ENCODE data around the gene PLLP. TPM values are rescaled to one million over a fixed set of nuclear protein-coding genes. Genes with fewer than 3 reads are reported as not detected.

The PLLP gene
- total RNA-seq, 4 donors from 2014 or later = 0.51 to 3.0 (median 2.2) TPM

GRCh38 chr16:57301126-57301817 is 16.8 kb upstream of the PLLP start:
- TF ChIP-seq, protein P1, sequence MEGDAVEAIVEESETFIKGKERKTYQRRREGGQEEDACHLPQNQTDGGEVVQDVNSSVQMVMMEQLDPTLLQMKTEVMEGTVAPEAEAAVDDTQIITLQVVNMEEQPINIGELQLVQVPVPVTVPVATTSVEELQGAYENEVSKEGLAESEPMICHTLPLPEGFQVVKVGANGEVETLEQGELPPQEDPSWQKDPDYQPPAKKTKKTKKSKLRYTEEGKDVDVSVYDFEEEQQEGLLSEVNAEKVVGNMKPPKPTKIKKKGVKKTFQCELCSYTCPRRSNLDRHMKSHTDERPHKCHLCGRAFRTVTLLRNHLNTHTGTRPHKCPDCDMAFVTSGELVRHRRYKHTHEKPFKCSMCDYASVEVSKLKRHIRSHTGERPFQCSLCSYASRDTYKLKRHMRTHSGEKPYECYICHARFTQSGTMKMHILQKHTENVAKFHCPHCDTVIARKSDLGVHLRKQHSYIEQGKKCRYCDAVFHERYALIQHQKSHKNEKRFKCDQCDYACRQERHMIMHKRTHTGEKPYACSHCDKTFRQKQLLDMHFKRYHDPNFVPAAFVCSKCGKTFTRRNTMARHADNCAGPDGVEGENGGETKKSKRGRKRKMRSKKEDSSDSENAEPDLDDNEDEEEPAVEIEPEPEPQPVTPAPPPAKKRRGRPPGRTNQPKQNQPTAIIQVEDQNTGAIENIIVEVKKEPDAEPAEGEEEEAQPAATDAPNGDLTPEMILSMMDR (IDR thresholded peaks at IDR 0.05; ENCODE audit: low read depth) = no peak

GRCh38 chr16:57300387-57301125 is 16.1 kb upstream of the PLLP start:
- TF ChIP-seq, protein P1 (IDR thresholded peaks at IDR 0.05; ENCODE audit: low read depth) = no peak

DNA sequence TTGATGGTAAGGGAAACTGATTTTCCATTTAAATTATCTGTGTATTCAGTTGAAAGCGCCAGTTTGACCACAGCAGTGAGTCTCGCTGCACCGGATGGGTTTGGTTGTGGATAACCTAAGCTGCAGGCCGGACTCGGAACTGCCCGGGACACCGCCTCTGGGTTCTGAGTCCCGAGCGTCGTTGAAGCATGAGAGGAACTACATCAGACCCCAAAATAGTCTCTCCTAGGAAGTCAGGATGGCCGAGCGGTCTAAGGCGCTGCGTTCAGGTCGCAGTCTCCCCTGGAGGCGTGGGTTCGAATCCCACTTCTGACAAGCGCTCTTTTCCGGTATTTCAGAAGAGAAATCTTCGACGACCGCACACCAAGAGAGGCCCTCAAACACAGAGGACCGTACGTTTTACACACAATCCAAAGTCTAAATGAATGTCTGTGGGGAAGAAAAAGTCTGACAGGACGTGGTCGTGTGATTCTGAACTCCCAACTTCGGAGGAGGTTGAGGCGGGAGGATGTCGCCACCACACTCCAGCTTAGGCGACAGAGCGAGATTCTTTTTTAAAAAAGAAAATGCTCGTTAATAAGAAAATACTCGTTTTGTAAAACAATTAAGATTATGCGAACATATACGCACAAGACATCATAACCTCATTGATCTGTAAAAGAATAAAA is 15.4 kb upstream of the PLLP start:
- TF ChIP-seq, protein P1 (IDR thresholded peaks at IDR 0.05; ENCODE audit: low read depth) = no peak

- TF ChIP-seq, protein P1 (IDR thresholded peaks at IDR 0.05; ENCODE audit: low read depth) = no peak
Measured at GRCh38 chr16:57299009-57299718, 14.7 kb upstream of the PLLP start.

- TF ChIP-seq, protein P1 (IDR thresholded peaks at IDR 0.05; ENCODE audit: low read depth) = no peak
Measured at GRCh38 chr16:57297856-57298255, 13.4 kb upstream of the PLLP start.

DNA sequence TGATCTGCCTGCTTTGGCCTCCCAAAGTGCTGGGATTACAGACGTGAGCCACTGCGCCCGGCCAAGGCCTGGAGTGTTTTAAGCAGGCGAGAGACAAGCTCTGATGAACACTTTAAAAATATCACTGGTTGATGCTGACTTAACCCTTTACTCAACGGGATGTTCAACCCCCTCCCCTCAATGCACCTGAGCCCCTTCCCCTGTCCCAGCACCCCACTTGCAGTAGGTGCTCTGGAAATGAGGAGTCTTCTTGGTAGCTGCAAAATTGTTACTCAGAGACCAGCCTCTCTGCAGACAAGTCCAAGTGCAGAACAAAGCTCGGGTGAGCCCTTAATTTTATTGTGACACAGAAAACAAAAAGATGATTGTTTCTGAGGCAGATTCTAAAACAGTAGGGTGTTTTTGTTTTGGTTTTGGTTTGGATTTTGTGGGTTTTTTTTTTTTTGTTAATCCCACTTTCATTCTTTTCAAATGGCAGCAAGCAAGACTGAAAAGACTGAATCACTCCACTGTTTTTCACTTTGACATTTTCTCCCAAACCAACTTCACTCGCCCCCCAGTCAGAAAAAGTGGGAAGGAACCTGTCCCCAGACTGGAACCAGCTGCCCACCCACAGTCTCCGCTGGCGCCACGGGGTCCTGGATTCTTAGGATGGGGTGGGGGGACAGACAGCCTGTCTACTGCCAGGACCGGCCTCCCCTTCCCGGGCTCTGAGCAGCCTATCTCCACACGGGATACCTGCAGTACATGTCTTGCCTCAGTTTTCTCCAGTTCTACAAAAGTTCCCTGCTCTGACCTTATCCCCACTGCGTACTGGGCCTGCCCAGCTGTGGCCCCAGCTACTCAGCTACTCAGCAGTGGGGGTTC is 5.2 kb upstream of the PLLP start:
- TF ChIP-seq, protein P1 (IDR thresholded peaks at IDR 0.05; ENCODE audit: low read depth) = no peak

Data from subcutaneous adipose tissue (tissue), 4 donors.